ENCODE results near the gene DOK4. TPM values are rescaled to one million over a fixed set of nuclear protein-coding genes. Genes with fewer than 3 reads are reported as not detected.

DOK4 gene
- total and polyA plus RNA-seq, 8 donors, result 11.2 to 55.9 (median 31.1) TPM

GRCh38 chr16:57528499-57529390 is 42.5 kb upstream of the DOK4 start:
- Histone ChIP-seq H3K9me3 (no peaks in the 10 kb centered on the region), H3K27me3 (peaks cover 0 to 4% (median 0%) of the 10 kb centered on the region in 3 donors), H3K4me3 (peak overlapping the region; percentile 25 to 45 (median 36)), H3K36me3 (peaks cover 0 to 10% (median 2%) of the 10 kb centered on the region in 4 donors), H3K27ac (peak overlapping the region in 1 of 5 donors; percentile 73), H3K4me1 (peaks cover 26 to 46% (median 36%) of the 10 kb centered on the region in 4 donors)
- TF ChIP-seq POLR2AphosphoS5 (IDR thresholded peaks at IDR 0.05), result no peak
- DNase-seq, result peak; percentile 71 to 85
- WGBS, 5 donors, result 17 to 51% (median 43%) methylated on average over 69 to 126 of the region's 126 CpGs
- intact Hi-C loops (cut with DNase I; ENCODE audit: low total_unique reads), result no loop called here

GRCh38 chr16:57527610-57528360 is 41.5 kb upstream of the DOK4 start:
- Histone ChIP-seq H3K4me3 (no peak overlapping the region), H3K36me3 (peaks cover 0 to 10% (median 2%) of the 10 kb centered on the region in 4 donors), H3K9me3 (no peaks in the 10 kb centered on the region), H3K27me3 (peaks cover 0 to 4% (median 0%) of the 10 kb centered on the region in 3 donors), H3K27ac (no peak overlapping the region), H3K4me1 (peaks cover 17 to 36% (median 26%) of the 10 kb centered on the region in 4 donors)
- DNase-seq, result no peak
- WGBS, 5 donors, result 90 to 95% (median 91%) methylated on average over 19 of the region's 19 CpGs
- intact Hi-C loops (cut with DNase I; ENCODE audit: low total_unique reads), result no loop called here
- no peak for TF ChIP-seq EP300 (IDR thresholded peaks at IDR 0.05)
- TF ChIP-seq, protein P1, sequence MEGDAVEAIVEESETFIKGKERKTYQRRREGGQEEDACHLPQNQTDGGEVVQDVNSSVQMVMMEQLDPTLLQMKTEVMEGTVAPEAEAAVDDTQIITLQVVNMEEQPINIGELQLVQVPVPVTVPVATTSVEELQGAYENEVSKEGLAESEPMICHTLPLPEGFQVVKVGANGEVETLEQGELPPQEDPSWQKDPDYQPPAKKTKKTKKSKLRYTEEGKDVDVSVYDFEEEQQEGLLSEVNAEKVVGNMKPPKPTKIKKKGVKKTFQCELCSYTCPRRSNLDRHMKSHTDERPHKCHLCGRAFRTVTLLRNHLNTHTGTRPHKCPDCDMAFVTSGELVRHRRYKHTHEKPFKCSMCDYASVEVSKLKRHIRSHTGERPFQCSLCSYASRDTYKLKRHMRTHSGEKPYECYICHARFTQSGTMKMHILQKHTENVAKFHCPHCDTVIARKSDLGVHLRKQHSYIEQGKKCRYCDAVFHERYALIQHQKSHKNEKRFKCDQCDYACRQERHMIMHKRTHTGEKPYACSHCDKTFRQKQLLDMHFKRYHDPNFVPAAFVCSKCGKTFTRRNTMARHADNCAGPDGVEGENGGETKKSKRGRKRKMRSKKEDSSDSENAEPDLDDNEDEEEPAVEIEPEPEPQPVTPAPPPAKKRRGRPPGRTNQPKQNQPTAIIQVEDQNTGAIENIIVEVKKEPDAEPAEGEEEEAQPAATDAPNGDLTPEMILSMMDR (IDR thresholded peaks at IDR 0.05), result no peak
- no peak for TF ChIP-seq POLR2AphosphoS5 (IDR thresholded peaks at IDR 0.05)
- TF ChIP-seq POLR2A (IDR thresholded peaks at IDR 0.05), result no peak

DNA sequence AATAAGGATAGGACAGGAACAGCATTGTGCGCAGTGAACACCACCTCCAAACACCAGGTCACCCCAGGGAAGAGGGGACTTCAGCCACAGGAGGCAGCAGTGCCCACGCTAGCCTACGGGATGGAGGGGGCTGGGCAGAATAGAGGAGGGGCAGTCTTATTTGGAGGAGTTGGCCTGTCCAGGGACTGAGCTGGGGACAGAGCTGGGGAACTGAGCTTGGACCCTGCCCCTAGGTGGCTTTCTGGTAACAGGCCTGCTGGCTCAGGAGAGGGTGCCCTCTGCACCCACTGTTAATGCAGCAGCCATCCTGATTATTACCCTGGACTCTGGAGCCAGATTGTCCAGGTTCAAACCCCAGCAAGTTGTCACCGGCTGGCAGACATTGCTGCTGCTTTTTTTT is 40.7 kb upstream of the DOK4 start:
- Histone ChIP-seq H3K9me3 (no peaks in the 10 kb centered on the region), H3K4me3 (no peak overlapping the region), H3K36me3 (peaks cover 0 to 17% (median 4%) of the 10 kb centered on the region in 4 donors), H3K27me3 (peaks cover 0 to 4% (median 0%) of the 10 kb centered on the region in 3 donors), H3K4me1 (peaks cover 16 to 29% (median 21%) of the 10 kb centered on the region in 4 donors), H3K27ac (no peak overlapping the region)
- TF ChIP-seq, protein P1 (IDR thresholded peaks at IDR 0.05), result no peak
- TF ChIP-seq EP300 (IDR thresholded peaks at IDR 0.05) (no peak), POLR2AphosphoS5 (IDR thresholded peaks at IDR 0.05) (no peak), POLR2A (IDR thresholded peaks at IDR 0.05) (no peak)
- no peak for DNase-seq
- intact Hi-C loops (cut with DNase I; ENCODE audit: low total_unique reads), result no loop called here
- 78 to 97% (median 91%) methylated on average over 4 of the region's 4 CpGs for WGBS, 5 donors

- TF ChIP-seq POLR2A (IDR thresholded peaks at IDR 0.05), result no peak
- TF ChIP-seq, protein P1 (IDR thresholded peaks at IDR 0.05), result no peak
- TF ChIP-seq EP300 (IDR thresholded peaks at IDR 0.05), result no peak
- no peak for DNase-seq
- H3K27ac ChIP-seq, result no peak overlapping the region
- intact Hi-C loops (cut with DNase I; ENCODE audit: low total_unique reads), result no loop called here
- peaks cover 16 to 26% (median 20%) of the 10 kb centered on the region in 4 donors for H3K4me1 ChIP-seq
- 88 to 96% (median 91%) methylated on average over 6 of the region's 6 CpGs for WGBS, 5 donors
- H3K36me3 ChIP-seq, result peaks cover 0 to 22% (median 8%) of the 10 kb centered on the region in 4 donors
- H3K9me3 ChIP-seq, result no peaks in the 10 kb centered on the region
- no peak overlapping the region for H3K4me3 ChIP-seq
- H3K27me3 ChIP-seq, result peaks cover 0 to 4% (median 0%) of the 10 kb centered on the region in 3 donors
Observed at GRCh38 chr16:57526498-57526897, 40.2 kb upstream of the DOK4 start.
